Mucosa of descending colon (tissue), 3 donors: ENCODE data around the gene SYNDIG1. TPM values are rescaled to one million over a fixed set of nuclear protein-coding genes. Genes with fewer than 3 reads are reported as not detected.

ENCODE experiments used
- ATAC-seq: fragments of 200-7000 bp; cut with Tn5 transposase; one replicate; pipeline ENCODE4 v1.9.1; 2020; ENCODE audit warnings: mild to moderate bottlenecking, moderate library complexity
- DNase-seq, 3 donors: peaks; one replicate each; pipeline ENCODE4 v3.0.0-alpha.2; 2020
- H3K36me3 ChIP-seq: fragments of 200-600 bp; one replicate; pipeline ENCODE4 v1.8.0; 2021; ENCODE audit warnings: low read depth, mild to moderate bottlenecking
- H3K4me1 ChIP-seq: fragments of 200-600 bp; one replicate; pipeline ENCODE4 v1.8.0; 2021; ENCODE audit warnings: low read depth, mild to moderate bottlenecking
- H3K4me3 ChIP-seq: fragments of 200-600 bp; one replicate; pipeline ENCODE4 v1.8.0; 2021; ENCODE audit warnings: mild to moderate bottlenecking
- H3K9me3 ChIP-seq: fragments of 200-600 bp; one replicate; pipeline ENCODE4 v1.8.0; 2021; ENCODE audit warnings: mild to moderate bottlenecking
- CTCF ChIP-seq: fragments of 200-600 bp; IDR thresholded peaks from one replicate; pipeline ENCODE4 v1.8.0; 2022; ENCODE audit warnings: antibody characterized with exemption, mild to moderate bottlenecking
- intact Hi-C, 2 donors: fragments of 100-400 bp; cut with DNase I in 1 of 2; cut with micrococcal nuclease in 1 of 2; formaldehyde crosslinking; loops; one replicate each; pipeline versions ENCODE4 v1.11.0 to v1.11.1; 2022; cut with DNase I, micrococcal nuclease
- total RNA-seq, 3 donors: library from RNA; stranded (reverse); fragmentation: NEBNext Ultra II Directional in 2 of 3; extraction: Animal tissue kit (Norgen Biotek cat#: 25700) in 2 of 3; gene quantifications; one replicate each; pipeline versions ENCODE4 v1.2.1 to v1.2.4, GENCODE V29; 2021 to 2023
- donor health status: DM: no; HTN: no; CAD: no; lungs with moderate emphysema.
- donor health status: DM: no; HTN: no; CAD: no.
- donor health status: DM: no; HTN: yes; CAD: no.

The SYNDIG1 gene
- total RNA-seq, 3 donors from 2014 or later, result 0.12 to 0.46 (median 0.35) TPM

DNA sequence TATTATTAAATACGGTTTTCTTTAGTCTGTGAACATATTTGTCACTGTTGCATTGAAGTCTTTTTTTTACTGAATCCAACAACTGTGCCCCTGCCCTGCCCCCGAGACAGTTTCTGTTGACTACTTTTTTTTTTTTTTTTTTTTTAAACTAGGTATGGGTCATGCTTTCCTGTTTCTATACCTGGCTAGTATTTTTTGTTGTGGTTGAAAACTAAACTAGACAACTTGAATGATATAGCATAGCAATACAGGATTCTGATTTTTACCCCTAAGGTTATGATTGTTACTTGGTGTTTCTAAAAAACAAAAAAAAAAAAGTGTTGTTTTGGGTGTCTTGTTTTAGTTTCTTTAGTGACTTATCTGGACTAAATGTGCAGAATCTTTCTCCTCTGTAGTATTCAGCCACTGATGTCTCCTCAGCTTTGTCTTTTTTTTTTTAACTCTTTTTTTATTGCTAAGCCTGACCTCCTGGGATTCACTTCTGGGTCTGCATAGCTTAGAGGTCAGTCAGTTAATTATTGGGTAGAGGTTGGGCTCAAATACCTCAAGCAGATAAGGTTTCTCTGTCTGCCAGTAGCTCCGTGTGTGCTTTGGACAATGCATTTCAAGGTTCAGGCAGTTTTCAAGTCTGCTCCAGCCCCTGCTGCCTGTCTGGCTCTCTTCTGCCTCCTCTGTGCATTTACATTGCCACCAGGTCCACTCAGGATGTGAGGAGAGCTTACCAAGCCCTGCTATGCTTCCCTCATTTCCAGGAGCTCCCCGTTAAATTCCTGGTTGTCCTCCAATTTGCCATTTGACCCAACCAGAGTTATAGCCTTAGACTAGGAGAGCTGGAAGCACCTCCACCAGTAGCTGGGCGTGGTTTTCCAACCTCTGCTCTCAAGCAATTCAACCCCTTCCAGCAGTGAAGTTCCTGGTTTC is 91.4 kb downstream of the SYNDIG1 start:
- Histone ChIP-seq H3K9me3 (peaks cover 4% of the 10 kb centered on the region), H3K4me3 (no peak overlapping the region), H3K36me3 (no peaks in the 10 kb centered on the region), H3K4me1 (no peaks in the 10 kb centered on the region)
- no peak for TF ChIP-seq CTCF
- DNase-seq, result no peak
- no peak for ATAC-seq
- intact Hi-C loops, result no loop called here

DNA sequence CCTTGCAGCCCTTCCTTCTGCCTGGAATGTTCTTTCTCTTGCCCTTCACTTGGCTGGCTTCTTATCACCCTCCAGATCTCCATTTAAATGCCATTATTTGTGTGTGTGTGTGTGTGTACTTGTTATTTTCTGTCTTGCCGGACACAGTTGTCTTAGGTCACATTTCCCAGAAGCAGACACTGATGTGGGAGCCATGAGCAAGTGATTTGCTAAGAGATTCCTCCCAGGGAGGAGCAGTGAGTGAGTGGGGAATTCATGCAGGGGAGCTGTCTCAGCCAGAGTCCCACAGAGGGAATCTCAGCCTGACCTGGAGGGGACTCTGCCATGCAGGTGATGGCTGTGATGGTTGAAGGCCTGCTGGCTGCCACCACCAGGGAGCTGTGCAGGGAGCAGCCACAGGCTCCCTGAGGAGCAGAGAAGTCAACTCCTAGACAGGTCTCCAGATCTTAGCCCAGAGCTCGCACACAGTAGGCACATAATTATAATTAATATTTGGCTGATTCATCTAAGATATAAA is 96.5 kb downstream of the SYNDIG1 start:
- ATAC-seq (no peak), DNase-seq (no peak)
- TF ChIP-seq CTCF, result no peak
- Histone ChIP-seq H3K9me3 (peaks cover 4% of the 10 kb centered on the region), H3K36me3 (no peaks in the 10 kb centered on the region), H3K4me3 (no peak overlapping the region), H3K4me1 (no peaks in the 10 kb centered on the region)
- intact Hi-C loops, result no loop called here

GRCh38 chr20:24566656-24567055 is 97.2 kb downstream of the SYNDIG1 start:
- ATAC-seq (no peak), DNase-seq (no peak)
- no peak overlapping the region for H3K4me3 ChIP-seq
- peaks cover 4% of the 10 kb centered on the region for H3K9me3 ChIP-seq
- intact Hi-C loops, result no loop called here
- no peak for TF ChIP-seq CTCF
- no peaks in the 10 kb centered on the region for H3K4me1 ChIP-seq
- H3K36me3 ChIP-seq, result no peaks in the 10 kb centered on the region

GRCh38 chr20:24567508-24567907 is 98.1 kb downstream of the SYNDIG1 start:
- TF ChIP-seq CTCF, result no peak
- intact Hi-C loops, result no loop called here
- H3K36me3 ChIP-seq, result no peaks in the 10 kb centered on the region
- H3K4me3 ChIP-seq, result no peak overlapping the region
- DNase-seq, result no peak
- ATAC-seq, result no peak
- no peaks in the 10 kb centered on the region for H3K4me1 ChIP-seq
- H3K9me3 ChIP-seq, result peaks cover 4% of the 10 kb centered on the region

- Histone ChIP-seq H3K9me3 (no peaks in the 10 kb centered on the region), H3K4me3 (no peak overlapping the region), H3K4me1 (no peaks in the 10 kb centered on the region), H3K36me3 (no peaks in the 10 kb centered on the region)
- intact Hi-C loops, result no loop called here
- ATAC-seq (no peak), DNase-seq (no peak)
- TF ChIP-seq CTCF, result no peak
These were observed 99.4 kb downstream of the SYNDIG1 start for GRCh38 chr20:24568842-24569241.
